Activated naive CD4-positive, alpha-beta T cell treated with anti-CD3 and anti-CD28 coated beads, Interleukin-2, amount 50 U/mL, for 72 hours (primary cell): ENCODE measurements around the gene PSTK. TPM values are rescaled to one million over a fixed set of nuclear protein-coding genes. Genes with fewer than 3 reads are reported as not detected.

ENCODE experiments used
- ATAC-seq, 2 donors: fragments of 150-1000 bp; cut with Tn5 transposase; 2 replicates each; pipeline ENCODE4 v1.10.0; 2021; ENCODE audit warnings: mild to moderate bottlenecking in 2 of 2, moderate library complexity in 2 of 2
- DNase-seq, 2 donors: peaks; one replicate each; pipeline ENCODE4 v3.0.0; 2021 to 2022; ENCODE audit warnings: low spot score in 2 of 2
- H3K27ac Mint-ChIP-seq, 2 donors: one replicate each; pipeline ENCODE4 v1.8.0; 2022; ENCODE audit warnings: mild to moderate bottlenecking in 2 of 2, mixed read lengths in 2 of 2
- H3K36me3 Mint-ChIP-seq, 2 donors: one replicate each; pipeline ENCODE4 v1.8.0; 2022; ENCODE audit warnings: mixed read lengths in 2 of 2
- H3K9me3 Mint-ChIP-seq, 2 donors: one replicate each; pipeline ENCODE4 v1.8.0; 2022; ENCODE audit warnings: mixed read lengths in 2 of 2
- total RNA-seq, 2 donors: library from RNA; stranded (reverse); gene quantifications; one replicate each; pipeline ENCODE4 v1.2.3, GENCODE V29; 2022

PSTK gene, protein sequence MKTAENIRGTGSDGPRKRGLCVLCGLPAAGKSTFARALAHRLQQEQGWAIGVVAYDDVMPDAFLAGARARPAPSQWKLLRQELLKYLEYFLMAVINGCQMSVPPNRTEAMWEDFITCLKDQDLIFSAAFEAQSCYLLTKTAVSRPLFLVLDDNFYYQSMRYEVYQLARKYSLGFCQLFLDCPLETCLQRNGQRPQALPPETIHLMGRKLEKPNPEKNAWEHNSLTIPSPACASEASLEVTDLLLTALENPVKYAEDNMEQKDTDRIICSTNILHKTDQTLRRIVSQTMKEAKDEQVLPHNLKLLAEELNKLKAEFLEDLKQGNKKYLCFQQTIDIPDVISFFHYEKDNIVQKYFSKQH
- 1 to 10 TPM; 2.7 to 6.1 TPM for total RNA-seq

DNA sequence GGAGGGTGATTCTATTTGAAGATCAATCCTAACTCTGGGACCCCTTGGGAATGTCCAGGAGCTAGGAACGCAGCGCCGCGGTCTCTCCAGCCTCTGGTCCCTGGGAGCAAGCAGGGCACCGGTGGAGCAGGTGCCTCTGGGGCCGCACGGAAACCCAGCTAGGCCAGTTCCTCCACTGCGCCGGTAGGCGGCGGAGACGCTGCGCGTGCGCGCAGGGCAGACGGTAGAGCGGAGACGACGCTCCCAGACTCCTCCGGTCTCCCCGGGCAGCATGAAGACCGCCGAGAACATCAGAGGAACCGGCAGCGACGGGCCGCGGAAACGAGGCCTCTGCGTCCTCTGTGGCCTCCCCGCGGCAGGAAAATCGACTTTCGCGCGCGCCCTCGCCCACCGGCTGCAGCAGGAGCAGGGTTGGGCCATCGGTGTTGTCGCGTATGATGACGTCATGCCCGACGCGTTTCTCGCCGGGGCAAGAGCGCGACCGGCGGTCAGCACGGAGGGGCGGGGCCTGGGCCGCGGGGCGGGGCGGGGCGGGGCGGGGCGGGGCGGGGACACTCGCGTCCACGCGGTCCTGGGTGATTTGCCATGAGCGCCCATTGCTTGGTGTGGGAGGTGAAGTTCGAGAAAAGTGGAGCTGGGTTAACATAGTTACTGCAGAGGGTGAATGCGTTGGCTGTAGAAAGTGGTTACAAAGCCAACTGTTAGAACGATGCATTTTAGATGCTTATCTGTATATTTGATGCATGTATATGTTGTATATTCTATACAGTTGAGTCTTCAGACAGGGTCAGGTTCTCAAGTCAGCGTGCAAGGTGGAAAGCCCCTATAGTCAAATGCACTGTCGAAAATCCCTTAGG lies at the start of gene PSTK:
PSTK (plus strand) TSS at position 193 of the 857 bp plus-strand sequence; CDS start at position 272, 79 bp downstream.
- DNase-seq (peak; percentile 80 to 93), ATAC-seq (peak; percentile 96 to 97)
- peak within 1 kb of the TSS; percentile 86 to 99 for H3K27ac Mint-ChIP-seq
- H3K36me3 Mint-ChIP-seq = peaks cover 0 to 6% of the 10 kb centered on the region in 2 donors
- H3K9me3 Mint-ChIP-seq = no peaks in the 10 kb centered on the region

DNA sequence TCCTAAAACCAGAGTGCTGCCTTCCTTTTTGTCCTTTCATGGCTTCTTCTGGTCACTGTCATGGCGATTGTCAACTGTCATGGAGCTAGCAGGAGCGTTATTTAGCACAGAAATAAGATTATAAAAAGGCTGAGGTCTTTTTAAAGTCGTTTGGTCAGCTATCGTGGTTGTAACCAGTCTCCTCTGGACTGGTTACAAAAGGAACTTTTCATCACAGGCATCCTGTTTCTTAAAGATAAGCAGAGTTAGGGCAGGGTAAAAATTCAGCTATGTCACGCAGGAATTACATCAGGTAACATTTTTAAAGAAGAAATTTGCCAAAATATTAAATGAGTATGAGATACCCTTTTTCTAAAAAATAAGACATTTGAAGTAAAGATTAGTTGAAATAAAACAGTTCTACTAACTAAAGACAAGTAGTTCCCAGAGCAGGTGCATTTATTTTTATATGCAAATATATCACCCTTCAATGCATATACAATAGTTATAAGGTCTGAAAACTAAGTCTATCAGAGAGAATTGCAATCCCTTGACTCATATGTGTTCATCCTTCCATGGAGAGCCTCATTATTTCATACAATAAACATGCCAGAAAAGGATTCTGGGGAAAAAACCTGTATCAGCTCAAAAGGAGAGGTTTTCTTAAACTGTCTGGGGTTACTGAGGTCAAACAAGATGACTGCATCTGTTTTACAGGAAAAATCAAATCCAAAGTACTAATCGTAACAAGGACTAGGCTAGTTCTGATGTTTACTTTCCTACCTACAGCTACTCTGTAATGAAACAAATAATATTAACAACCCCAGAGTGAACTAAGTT lies 48.9 kb upstream of the PSTK start:
- Mint-ChIP-seq H3K36me3 (peaks cover 2 to 5% of the 10 kb centered on the region in 2 donors), H3K27ac (no peak overlapping the region), H3K9me3 (no peaks in the 10 kb centered on the region)
- DNase-seq (no peak), ATAC-seq (no peak)

DNA sequence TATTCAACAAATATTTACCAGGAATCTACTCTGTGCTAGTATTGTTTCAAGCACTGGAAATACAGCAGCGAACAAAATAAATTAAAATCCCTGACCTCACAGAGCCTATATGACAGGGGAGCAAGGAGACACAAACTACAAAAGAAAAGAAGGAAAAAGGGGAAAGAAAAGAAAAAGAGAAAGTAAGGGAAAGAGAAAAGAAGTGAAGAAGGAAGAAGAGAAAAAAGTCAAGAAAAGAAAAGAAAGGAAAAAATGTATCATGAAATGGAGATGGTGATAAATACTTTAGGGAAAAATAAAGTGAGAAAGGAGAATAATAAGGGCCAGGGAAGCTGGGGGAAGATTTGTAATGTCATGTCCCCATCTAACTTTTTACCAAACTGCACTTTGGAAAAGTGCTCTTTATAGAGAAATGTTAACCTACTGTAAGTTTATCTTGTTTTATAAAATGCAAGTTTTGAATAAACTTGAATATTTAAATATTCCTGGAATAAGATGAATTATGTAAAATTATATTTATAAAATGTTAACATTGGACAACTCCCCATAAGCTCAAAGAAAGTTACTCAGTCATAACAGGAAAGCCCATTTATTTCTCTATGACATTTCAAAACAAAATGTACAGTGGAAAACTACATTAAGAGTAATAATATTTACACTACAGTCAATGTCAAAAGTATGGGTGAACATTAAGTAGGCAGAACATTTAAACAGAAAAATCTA lies 40.9 kb upstream of the PSTK start:
- H3K27ac Mint-ChIP-seq = no peak overlapping the region
- no peak for ATAC-seq
- peaks cover 15 to 23% of the 10 kb centered on the region in 2 donors for H3K36me3 Mint-ChIP-seq
- H3K9me3 Mint-ChIP-seq = no peaks in the 10 kb centered on the region
- DNase-seq = no peak

DNA sequence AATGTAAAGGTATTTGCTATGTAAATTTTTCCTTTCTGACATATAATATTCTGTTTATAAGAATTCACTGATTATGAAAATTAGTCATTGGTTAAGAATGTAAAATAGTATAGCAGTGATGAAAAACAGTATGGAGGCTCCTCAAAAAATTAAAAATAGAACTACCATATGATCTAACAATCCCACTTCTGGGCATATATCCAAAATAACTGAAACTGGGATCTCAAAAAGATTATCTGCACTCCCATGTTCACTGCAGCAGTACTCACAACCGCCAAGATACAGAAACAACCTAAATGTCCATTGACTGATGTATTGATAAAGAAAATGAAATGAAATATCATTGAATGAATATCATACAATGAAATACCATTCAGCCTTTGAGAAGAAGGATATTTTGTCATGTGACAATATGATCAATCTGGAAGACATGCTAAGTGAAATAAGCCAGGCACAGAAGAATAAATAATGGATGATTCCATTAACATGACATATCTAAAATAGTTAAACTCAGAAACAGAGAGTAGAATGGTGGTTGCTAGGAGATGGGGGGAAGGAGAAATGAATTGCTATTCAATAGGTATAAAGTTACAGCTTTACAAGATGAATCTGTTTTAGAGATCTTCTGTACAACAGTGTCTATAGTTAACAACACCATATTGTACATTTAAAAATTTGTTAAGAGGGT lies 40.2 kb upstream of the PSTK start:
- Mint-ChIP-seq H3K36me3 (peaks cover 15 to 23% of the 10 kb centered on the region in 2 donors), H3K9me3 (no peaks in the 10 kb centered on the region)
- no peak for ATAC-seq

DNA sequence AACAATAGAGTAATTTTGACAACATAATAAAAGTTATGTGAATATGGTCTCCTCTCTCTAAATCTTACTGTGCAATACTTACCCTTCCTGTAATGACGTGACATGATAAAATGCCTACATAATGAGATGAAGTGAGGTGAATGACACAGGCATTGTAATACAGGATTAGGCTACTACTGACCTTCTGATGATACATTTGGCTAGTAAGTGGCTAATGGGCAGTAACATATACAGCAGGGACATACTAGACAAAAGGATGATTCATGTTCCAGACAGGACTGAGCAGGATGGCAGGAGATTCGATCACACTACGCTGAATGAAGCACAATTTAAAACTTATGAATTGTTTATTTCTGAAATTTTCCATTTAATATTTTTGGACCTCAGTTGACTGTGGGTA lies 30.9 kb upstream of the PSTK start:
- no peak for ATAC-seq
- peaks cover 0 to 3% of the 10 kb centered on the region in 2 donors for H3K9me3 Mint-ChIP-seq
- DNase-seq = no peak
- H3K36me3 Mint-ChIP-seq = peaks cover 26 to 38% of the 10 kb centered on the region in 2 donors
- H3K27ac Mint-ChIP-seq = no peak overlapping the region

More for the DNA sequence above, 40.2 kb upstream of the PSTK start:
- H3K27ac Mint-ChIP-seq = no peak overlapping the region
- DNase-seq = no peak

DNA sequence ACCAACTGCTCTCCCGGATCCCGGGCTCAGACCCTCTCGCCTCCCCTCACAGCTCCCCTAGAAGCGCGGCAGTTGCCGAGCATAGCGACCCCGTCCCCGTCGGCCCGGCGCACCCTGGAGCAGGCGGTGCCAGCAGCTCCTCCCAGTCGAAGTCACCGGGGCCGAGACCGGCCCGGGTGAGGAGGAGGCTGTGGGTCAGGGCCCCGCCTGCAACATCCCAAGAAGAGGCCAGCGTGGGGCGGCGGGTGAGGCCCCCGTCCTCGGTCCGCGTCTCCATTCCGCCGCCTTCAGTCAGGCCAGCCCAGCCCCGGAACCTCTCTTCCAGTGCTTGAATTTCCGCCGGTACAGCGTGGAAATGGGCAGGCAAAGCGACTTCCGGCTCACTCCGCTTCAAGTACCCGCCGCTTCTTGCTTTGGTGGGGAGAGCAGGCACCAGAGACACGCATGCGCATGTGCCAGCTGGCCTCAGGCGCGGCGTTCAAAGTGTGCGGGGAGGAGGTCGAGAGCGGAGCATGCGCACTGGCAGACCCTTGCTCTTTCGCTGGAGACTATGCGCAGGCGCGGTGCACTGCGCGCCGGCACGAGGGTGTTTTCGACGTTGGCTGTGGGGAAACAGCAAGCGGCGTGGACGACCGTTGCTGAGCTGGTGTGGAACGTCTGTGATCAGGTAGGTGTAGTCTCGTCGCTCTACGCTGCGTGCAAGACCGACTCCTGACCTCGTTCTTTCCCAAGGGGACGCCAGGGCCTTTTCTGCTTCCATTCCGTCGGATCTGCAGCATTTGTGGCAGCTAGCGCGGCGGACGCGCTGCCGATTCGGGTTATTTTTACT lies 26.1 kb upstream of the PSTK start, which contains the start of gene C10orf88:
C10orf88 (minus strand) TSS at position 326 of the 829 bp plus-strand sequence; CDS start at position 277, 49 bp downstream.
- DNase-seq (peak; percentile 92 to 98), ATAC-seq (peak; percentile 97 to 98)
- H3K9me3 Mint-ChIP-seq = peaks cover 0 to 5% of the 10 kb centered on the region in 2 donors
- H3K27ac Mint-ChIP-seq = peak within 1 kb of the TSS; percentile 86 to 93
- H3K36me3 Mint-ChIP-seq = peaks cover 27 to 31% of the 10 kb centered on the region in 2 donors

DNA sequence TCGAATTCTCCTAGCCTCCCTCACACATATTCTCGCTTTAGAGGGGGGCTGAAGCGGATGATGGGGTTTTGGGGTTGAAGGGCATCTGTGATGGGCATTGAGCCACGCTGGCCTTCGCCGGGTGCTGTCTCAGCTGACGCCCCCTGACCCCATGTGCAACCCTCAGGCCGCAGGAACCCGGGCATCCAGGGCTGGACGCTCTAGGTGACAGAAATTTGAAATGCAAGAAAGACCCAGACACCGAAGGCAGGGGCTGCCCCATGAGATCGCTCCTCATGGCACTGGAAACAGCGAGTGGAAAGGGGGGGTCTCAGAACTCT lies 25.5 kb upstream of the PSTK start:
- peaks cover 27 to 31% of the 10 kb centered on the region in 2 donors for H3K36me3 Mint-ChIP-seq
- H3K27ac Mint-ChIP-seq = peak overlapping the region in 1 of 2 donors; percentile 93
- no peak for DNase-seq
- ATAC-seq = no peak
- H3K9me3 Mint-ChIP-seq = peaks cover 0 to 5% of the 10 kb centered on the region in 2 donors

DNA sequence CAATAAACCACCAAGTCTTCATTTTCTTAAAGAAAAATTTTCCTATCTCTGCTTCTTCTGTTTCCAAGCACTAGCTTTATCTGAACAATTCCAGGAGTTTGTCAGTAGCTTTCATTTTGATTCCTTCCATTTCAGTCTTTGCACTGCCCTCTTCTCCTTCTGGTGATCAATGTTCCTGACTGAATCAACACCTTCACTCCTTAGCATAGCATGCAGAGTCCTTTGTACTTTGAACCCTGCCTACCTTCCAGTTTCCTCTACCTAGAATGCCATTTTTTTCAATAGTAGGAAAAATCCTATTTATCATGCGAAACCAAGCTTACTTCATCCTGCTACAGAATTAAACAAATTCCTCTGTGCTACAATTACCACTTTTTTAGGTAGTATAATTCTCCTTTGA lies 24.3 kb upstream of the PSTK start:
- Mint-ChIP-seq H3K27ac (no peak overlapping the region), H3K36me3 (peaks cover 27 to 31% of the 10 kb centered on the region in 2 donors), H3K9me3 (peaks cover 0 to 5% of the 10 kb centered on the region in 2 donors)
- no peak for ATAC-seq
- no peak for DNase-seq

DNA sequence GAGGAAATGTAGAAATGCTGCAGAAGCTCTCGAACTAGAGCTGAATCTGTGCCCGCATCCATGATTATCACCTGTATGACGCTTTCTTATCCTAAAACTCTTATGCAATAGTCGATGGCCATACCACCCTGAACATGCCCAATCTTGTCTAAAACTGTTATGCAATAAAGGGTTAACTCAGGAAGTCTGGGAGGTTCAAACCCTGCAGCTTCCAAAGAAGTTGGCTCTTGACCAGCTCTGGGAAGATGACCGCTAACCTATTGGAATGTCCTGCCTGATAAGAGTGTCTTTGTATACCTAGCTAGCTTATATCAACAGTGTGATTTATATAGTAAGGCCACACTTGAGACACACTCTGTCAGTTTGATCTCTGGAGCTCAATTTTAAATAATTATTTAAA lies 22.7 kb upstream of the PSTK start:
- DNase-seq = no peak
- H3K36me3 Mint-ChIP-seq = peaks cover 23 to 33% of the 10 kb centered on the region in 2 donors
- peaks cover 0 to 7% of the 10 kb centered on the region in 2 donors for H3K9me3 Mint-ChIP-seq
- no peak for ATAC-seq
- H3K27ac Mint-ChIP-seq = no peak overlapping the region

DNA sequence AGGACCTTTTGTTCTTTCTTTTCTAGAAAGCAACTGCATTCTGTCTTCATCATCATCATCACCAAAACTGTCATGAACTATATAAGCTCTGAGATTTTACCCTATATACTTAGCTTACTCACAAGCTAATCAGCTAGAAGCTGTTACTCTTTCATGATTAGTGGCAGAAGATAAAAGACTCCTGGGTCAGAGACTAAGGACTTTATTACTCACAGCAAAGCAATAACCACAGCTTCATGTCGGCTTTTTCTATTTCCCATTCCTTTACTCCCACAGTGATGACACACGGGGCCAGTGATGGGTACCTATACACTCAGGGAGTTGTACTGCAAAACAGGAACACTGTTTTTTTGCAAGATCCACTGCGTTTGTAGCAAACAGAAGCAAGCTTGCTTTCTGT lies 17.8 kb upstream of the PSTK start:
- H3K27ac Mint-ChIP-seq = no peak overlapping the region
- DNase-seq (no peak), ATAC-seq (peak; percentile 40 to 82)
- H3K9me3 Mint-ChIP-seq = peaks cover 17 to 20% of the 10 kb centered on the region in 2 donors
- peaks cover 8 to 34% of the 10 kb centered on the region in 2 donors for H3K36me3 Mint-ChIP-seq

DNA sequence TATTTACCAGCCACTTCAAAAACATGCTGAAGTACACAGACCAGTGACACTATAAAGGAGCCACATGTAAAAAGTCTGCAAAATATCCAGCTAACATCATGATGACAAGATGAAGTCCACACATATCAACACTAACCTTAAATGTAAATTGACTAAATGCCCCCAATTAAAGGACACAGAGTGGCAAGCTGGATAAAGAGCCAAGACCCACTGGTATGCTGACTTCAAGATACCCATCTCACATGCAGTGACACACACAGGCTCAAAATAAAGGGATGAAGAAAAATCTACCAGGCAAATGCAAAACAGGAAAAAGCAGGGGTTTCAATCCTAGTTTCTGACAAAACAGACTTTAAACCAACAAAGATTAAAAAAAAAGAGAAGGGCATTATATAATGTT lies 13.3 kb upstream of the PSTK start:
- peaks cover 31 to 36% of the 10 kb centered on the region in 2 donors for H3K9me3 Mint-ChIP-seq
- no peak for DNase-seq
- ATAC-seq = no peak
- H3K27ac Mint-ChIP-seq = no peak overlapping the region
- H3K36me3 Mint-ChIP-seq = peaks cover 12 to 53% of the 10 kb centered on the region in 2 donors

DNA sequence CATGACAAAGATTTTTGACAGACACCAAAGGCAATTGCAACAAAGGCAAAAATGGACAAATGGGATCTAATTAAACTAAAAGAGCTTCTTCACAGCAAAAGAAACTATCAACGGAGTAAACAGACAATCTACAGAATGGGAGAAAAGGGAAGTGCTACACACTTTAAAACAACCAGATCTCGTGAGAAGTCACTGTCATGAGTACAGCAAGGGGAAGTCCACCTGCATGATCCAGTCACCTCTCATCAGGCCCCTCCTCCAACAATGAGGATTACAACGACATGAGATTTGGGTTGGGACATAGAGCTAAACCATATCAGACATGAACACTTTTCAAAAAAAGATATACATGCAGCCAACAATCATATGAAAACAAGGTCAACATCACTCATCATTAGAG lies 11.5 kb upstream of the PSTK start:
- DNase-seq (no peak), ATAC-seq (no peak)
- Mint-ChIP-seq H3K9me3 (peaks cover 31 to 34% of the 10 kb centered on the region in 2 donors), H3K27ac (no peak overlapping the region), H3K36me3 (peaks cover 12 to 46% of the 10 kb centered on the region in 2 donors)

DNA sequence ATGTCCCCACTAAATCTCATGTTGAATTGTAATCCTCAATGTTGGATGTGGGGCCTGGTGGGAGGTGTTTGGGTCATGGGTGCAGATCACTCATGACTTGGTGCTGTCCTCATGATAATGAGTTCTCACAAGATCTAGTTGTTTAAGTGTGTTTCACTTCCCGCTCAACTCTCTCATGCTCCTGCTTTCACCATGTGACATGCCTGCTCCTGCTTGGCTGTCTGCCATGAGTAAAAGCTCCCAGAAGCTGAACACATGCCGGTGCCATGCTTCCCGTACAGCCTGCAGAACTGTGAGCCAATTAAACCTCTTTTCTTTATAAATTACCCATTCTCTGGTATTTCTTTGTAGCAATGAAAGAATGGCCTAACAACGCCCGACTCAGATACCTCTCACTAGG lies 6.2 kb upstream of the PSTK start:
- H3K9me3 Mint-ChIP-seq = peaks cover 4% of the 10 kb centered on the region in 2 donors

DNA sequence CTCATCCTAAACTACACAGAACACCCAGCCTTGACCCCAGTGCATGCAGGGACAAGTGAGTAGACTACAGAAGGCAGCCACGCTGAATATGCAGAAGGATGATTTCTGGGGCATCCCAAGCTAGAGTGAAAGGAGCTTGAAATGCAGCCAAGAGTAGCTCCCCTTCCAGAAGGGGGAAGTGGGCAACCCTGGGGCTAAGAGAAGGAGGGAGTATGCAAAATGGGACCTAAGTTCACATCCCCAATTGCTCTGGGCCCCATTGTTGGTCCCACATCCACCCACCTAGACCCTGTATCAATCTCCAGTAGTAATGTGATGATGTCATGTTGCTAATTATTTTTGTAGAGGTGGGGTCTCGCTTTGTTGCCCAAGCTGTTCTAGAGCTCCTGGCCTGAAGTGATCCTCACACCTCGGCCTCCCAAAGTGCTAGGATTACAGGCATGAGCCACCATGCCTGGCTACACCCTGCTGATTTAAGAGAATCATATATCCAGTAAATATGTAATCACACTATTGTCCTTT lies 5.6 kb upstream of the PSTK start:
- Mint-ChIP-seq H3K27ac (no peak overlapping the region), H3K9me3 (no peaks in the 10 kb centered on the region)
- no peak for ATAC-seq

More for the DNA sequence above, 6.2 kb upstream of the PSTK start:
- no peak overlapping the region for H3K27ac Mint-ChIP-seq
- no peak for ATAC-seq
- DNase-seq = no peak
- H3K36me3 Mint-ChIP-seq = peaks cover 0 to 4% of the 10 kb centered on the region in 2 donors

More for the DNA sequence above, 5.6 kb upstream of the PSTK start:
- no peak for DNase-seq
- no peaks in the 10 kb centered on the region for H3K36me3 Mint-ChIP-seq
